HG02840 (cell line): ENCODE measurements around the gene RANBP3.
"Not testable (repeated sequence)": the region's sequence is repeated elsewhere in the genome, so short reads cannot be mapped to it uniquely, and the experiment has no call there.

Experiments
- ATAC-seq: cut with Tn5 transposase; IDR thresholded peaks from one replicate; pipeline ENCODE4 v1.9.1; 2021; ENCODE audit warnings: mild to moderate bottlenecking, moderate library complexity, moderate number of reproducible peaks; ENCODE audit not compliant: unreplicated experiment, low FRiP score

RANBP3 gene

DNA sequence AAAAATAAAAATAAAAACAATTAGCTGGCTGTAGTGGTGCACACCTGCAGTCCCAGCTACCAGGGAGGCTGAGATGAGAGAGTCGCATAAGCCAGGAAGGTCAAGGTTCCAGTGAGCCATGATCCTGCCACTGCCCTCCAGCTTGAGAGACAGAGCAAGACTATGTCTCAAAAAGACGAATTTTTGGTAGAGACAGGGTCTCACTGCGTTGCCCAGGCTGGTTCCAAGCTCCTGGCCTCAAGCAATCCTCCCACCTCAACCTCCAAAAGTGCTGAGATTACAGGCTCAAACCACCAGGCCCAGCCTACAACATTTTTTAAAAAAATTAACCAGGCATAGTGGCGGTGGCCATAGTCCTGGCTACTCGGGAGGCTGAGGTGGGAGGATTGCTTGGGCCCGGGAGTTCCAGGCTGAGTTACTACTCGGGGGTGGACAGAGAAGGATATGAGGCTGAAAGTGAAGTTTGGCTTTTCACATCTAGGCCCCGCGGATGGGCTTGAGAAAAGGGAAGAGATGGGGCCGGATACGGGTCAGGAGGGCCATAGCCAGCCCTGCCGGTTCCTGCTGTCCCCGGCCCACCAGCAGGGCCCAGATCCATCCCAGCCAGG is 84.5 kb downstream of the RANBP3 start:
- ATAC-seq: no peak

DNA sequence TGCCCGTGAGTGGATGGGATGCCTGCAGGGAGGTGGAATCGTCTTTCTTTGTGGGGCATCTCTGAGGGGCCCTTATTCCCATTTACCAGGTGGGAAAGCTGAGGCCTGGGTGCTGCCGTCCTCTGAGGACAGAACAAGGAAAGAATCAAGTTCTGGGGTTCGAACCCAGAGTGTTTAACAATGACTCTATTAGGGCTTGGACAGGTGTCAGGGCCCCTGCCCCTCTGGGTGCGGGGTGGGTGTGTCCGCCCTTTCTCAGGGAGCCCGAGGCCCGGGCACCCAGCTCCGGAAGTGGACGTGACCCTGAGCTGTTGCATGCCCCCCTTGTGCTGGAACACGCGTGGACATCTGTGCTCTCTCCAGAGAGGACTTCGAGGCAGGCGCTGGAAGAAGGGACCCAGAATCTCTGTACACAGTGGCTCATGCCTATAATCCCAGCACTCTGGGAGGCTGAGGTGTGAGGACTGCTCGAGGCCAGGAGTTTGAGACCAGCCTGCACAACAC is 85.1 kb downstream of the RANBP3 start:
- ATAC-seq: no peak

DNA sequence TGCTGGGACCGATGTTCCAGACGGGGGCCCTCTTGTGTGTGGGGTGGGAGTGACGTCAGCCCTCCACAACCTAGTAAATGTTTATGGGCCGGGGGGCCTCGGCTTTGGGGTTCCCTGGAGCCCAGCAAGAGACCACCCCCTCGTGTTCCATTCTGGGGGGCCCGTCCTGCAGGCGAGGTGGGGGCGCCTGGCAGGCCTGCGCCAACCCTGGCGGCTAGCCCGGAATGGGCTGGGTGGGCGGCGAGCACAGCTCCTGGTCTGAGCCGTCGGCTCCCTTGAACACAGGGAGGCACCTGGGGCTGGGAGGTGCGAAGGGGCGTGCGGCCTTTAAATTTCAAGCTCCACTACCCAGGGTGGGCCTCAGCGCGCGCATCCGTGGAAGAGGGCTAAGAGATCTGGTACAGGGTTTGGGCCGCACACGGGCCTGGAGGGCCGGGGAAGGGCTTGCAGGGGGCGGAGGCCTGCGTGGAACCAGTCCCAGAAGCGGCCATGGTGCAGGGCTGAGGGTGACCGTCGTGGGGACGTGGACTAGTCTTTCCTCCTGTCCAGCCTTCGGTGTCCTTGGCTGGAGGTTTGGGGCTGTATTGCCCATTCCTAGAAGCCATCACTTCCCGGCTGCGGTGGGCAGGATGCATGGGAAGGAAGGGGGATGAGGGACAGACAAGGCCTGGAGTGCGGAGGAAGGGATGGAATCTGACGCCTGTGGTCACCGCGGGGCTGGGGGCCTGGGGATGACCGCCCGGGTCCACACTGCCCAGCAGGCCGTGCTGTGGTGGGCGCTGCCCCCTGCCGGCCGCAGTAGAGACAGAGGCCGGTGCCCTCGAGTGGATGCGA is 85.8 kb downstream of the RANBP3 start:
- no peak for ATAC-seq

DNA sequence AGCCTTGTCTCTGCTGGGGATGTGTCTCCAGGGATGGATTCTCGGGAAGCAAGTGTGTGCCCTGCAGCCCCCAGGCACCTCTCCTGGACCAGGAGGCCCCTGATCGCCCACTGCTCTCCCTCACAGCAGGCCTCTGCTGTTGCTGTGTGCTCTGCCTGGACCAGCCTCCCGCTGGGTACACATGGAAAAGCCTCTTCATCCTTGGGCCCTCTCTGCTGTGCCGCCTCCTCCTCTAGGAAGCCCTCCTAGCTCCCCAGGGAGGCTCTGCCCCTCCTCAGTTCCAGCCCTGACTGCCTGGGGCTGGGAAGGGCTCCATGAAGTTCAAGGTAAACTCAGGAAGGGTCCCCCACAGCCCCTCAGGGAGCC is 86.4 kb downstream of the RANBP3 start:
- no peak for ATAC-seq

DNA sequence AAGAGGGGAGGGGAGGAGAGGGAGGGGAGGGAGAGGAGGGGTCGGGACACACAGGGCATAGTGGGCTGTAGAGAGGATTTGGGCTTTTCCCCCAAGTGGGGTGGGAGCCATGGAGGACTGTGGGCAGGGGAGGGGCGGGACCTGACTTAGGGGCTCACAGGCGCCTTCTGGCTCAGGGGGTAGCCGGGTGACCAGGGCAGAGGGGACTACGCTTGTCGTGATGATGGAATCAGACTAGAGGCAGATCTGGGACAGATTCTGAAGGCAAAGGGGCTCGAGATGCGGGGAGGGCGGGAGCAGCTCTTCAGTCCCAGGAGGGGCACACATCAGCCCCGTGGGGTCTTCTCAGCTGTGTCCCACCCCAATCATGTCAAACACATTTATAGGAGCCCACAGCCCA is 87.8 kb downstream of the RANBP3 start:
- no peak for ATAC-seq

DNA sequence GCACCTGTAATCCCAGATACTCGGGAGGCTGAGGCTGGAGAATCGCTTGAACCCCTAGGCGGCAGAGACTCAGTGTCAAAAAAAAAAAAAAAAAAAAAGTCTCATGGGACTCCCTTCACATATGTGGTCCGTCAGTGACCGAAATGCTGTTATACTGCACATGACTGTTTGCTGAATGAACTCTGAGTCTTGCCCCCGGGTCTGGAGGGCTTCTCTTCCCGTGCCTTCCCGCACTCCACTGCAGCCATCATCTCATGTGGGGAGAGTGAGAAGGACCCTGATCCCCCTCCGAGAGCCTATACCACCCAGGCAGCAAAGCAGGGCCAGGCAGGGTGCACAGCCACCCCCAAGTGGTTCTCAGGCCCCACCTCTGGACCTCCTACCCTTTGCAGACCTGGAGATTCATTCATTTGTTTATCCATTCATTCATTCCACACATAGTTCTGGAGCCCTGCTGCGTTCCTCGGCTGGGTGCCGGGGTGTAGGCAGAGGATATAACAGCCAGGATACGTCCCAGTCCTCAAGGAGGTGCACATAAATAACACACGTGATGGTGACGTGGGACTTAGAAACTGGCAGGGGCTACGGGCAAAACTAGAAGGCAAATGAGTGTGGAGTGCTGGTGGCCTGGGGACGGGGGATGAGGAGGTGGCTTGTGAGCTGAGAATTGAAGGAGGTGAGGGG is 88.5 kb downstream of the RANBP3 start:
- no peak for ATAC-seq

DNA sequence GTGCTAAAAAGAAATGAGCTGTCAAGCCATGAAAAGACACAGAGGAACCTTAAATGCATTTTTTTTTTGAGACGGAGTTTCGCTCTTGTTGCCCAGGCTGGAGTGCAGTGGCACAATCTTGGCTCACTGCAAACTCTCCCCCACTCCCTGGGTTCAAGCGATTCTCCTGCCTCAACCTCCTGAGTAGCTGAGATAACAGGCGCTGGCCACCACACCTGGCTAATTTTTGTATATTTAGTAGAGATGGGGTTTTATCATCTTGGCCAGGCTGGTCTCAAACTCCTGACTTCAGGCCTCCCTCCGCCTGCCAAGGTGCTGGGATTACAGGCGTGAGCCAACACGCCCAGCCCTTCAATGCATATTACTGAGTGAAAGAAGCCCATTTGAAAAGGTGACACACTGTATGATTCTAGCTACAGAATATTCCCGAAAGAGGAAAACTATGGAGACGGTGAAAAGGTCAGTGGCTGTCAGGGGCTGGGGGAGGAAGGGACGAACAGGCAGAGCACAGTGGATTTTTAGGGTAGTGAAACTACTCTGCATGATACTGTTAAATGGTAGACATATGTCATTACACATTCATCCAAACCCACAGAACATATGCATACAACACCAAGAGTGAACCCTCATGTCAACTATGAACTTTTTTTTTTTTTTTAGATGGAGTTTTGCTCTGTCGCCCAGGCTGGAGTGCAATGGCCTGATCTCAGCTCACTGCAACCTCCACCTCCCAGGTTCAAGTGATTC is 93.7 kb downstream of the RANBP3 start:
- not testable (repeated sequence) for ATAC-seq

DNA sequence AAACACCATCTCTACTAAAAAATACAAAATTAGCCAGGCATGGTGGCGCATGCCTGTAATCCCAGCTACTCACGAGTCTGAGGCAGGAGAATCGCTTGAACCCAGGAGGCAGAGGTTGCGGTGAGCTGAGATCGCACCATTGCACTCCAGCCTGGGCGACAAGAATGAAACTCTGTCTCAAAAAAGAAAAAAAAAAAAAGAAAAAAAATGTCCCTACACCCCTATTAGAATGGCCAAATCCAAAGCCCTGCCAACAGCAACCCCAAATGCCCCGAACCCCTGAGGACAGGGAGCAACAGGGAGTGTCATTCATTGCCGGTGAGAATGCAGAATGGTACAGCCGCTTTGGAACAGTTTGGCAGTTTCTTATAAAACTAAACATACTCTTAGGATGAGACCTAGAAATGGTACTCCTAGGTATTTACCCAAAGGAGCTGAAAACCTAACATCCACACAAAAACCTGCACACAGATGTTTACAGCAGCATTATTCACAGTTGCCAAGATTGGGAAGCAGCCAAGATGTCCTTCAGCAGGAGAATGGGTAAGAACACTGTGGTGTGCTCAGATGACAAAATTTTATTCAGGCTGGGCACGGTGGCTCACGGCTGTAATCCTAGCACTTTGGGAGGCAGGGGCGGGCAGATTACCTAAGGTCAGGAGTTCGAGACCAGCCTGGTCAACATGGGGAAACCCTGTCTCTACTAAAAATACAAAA is 94.6 kb downstream of the RANBP3 start:
- ATAC-seq: not testable (repeated sequence)

DNA sequence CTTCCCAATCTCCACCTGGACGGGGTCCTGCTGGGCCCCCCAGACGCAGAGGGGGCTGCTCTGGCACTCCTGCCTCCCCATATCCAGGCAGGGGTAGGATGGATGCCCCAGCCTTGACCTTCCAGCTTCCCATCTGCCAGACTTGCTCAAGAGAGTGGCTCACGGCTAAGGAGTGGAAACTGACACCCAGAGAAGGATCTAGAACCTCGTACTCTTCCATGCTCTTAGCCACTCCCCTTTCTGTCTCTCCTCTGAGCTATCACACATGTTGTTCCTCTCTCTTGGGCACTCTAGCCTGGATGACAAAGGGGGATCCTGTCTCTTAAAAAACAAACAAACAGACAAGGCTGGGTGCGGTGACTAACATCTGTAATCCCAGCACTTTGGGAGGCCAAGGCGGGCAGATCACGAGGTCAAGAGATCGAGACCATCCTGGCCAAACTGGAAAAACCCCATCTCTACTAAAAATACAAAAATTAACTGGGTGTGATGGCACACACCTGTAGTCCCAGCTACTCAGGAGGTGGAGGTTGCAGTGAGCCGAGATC is 95.4 kb downstream of the RANBP3 start:
- no peak for ATAC-seq

DNA sequence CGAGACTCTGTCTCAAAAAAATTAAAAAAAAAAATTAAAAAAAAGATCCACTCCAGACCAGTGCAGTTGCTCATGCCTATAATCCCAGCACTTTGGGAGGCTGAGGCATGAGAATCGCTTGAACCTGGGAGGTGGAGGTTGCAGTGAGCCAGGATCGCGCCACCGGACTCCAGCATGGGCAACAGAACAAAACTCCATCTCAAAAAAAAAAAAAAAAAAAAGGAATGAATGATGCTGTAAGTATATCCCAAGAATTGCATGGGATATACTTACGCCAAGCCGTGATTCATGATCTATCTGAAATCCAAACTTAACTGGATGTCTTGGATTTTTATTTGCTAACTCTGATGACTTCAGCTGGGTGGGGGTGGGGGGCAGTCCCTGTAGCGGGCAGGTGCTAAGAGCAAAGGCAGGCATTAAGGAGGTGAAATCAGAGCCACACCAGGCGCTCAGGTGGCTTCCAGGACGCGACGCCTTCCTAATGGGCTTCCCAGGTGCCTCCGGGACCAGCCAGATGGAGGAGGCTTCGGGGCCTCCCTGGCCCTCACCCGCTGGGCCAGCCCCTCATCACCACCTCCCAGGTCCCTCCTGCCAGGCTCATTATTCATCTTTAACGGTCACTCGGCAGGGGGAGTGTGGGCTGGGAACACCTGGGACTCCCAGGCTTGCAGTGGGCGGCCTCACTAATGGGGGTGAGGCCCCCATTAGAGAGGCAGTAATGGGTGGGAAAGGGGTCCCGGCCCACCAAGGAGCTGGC is 96.2 kb downstream of the RANBP3 start:
- no peak for ATAC-seq

DNA sequence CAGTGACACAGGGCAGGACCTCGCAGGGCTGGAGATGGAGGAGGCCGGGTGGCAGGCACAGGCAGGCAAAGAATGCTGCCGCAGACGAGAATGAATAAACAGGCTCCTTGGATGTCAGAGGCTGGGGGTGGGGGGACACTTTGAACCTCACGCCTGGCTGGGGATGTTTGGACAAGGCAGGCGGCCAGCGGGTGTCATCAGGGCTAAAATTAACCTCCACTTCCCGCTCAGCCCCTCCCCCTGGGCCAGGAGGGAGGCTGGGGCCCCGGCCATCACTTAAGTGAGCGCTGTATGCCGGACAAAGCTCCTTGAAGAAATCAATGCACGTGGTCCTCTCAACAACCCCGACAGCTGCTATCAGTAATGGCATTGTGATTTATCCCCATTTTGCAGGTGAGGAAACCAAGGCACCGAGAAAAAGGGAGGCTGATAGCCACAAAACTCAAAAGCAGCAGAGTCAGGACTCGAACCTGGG is 97.3 kb downstream of the RANBP3 start:
- no peak for ATAC-seq

DNA sequence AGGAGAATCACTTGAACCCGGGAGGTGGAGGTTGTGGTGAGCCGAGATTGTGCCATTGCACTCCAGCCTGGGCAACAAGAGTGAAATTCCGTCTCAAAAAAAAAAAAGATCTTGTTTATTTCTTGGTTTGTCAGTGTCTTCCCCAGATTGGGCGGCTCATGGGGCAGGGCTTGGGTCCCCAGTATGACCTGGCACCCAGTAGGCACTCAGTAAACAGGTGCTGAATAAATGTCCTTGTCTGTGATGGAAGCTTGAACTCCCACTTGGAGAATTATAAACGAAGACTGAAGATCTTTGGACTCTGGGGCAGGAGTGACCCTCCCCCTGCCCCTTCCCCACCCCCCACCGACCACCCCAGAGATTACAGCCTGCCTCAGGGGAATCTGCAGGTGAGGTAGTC is 97.7 kb downstream of the RANBP3 start:
- no peak for ATAC-seq

DNA sequence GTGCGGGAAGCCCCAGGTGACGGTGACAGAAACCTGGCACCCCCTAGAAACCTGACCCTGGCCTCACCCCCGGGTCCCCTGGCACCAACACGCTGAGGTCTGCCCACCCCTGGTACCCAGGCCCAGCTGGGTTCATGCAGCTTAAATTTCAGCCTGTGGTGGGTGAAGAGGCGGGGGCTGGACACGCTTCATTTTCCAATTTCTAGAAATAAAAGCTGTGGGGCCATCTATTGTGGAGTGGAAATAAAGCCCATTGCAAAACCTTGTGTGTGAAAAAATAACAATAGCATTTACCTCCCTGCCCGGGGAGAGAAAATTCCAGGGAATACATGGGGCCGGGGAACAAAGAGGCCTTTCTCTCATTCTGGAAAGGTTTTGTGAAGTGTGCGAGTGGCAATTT is 100.1 kb downstream of the RANBP3 start:
- no peak for ATAC-seq

DNA sequence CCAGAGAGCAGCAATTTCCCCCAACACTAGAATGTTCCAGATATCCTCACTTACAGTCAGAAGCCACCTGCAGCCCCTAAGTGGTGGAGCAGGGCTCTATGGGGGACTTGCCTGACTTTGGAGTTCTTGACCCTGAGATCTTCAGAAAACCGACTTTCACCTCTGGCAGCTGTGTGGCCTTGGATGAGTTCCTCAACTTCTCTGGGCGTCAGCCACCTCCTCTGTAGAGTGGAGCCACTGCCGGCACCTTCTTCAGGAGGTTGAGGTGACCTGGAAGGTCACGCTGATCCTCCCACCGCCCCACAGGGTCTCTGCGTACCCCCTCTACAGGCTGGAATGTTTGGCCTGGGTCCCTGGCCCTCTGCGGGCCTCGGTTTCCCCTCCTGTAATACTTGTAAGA is 100.5 kb downstream of the RANBP3 start:
- no peak for ATAC-seq

DNA sequence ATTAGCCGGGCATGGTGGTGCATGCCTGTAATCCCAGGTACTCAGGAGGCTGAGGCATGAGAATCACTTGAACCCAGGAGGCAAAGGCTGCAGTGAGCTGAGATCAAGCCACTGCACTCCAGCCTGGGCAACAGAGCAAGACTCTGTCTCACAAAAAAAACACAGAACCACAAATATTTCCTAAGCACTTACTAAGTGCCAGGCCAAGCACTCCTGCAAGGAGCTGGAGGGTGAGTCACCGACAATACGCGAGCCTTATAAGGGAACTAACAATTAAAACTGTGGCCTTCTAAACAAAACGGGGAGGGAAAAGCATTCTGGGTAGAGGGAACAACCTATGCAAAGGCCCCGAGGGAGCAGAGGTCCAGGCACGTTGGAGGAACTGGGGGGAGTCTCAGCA is 103.4 kb downstream of the RANBP3 start:
- ATAC-seq: not testable (repeated sequence)

DNA sequence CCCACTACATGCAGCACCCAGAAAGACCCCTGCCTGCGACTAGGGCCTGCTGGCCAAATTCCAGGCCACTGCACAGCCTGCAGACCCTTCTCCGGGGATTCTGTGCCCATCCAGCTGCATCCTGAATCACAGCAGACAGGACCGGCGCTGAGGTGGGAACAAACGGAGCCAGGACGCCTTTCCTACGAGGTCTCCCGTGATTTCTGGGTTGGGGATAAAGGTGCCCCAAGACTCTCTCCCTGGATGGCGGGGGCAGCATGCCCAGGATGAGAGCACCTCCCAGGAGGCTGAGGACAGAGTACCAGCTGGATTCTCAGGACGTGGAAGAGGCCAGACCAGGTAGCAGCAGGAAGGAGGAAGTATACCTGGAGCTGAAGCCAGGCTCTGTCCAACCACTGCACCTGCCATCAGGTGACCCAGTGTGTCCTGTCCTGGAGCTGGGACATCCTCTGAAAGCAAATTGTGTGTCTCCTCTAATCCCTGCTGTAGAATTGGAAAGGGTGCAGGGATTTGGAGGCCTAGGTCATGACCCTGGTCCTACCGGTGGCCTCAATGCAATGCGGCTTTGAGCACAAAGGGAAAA is 104.2 kb downstream of the RANBP3 start:
- ATAC-seq: no peak

DNA sequence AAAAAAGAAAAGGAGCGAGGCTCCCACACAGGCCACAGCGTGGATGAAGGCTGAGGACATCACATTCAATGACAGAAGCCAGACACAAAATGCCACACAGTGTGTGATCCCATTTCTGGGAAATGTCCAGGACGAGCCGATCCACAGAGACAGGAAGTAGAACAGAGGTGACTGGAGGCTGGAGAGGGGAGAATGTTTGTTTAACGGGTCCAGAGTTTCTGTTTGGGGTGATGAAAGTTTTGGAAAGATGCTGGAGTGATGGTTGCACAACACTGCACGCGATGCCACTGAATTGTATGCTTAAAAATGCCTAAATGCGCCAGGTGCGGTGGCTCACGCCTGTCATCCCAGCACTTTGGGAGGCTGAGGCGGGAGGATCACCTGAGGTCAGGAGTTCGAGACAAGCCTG is 107.0 kb downstream of the RANBP3 start:
- ATAC-seq: no peak
